Right lobe of liver (tissue), 4 donors: Measurements from ENCODE around the gene PRND.

Experiments
- POLR2A ChIP-seq: fragments of 450-650 bp; IDR thresholded peaks from one replicate; pipeline ENCODE4 v1.6.1; 2017; ENCODE audit warnings: antibody characterized with exemption, mild to moderate bottlenecking
- TF ChIP-seq, protein P1 (sequence below), 4 donors: fragments of 200-600 bp in 3 of 4; fragments of 450-650 bp in 1 of 4; IDR thresholded peaks; one replicate each; pipeline versions ENCODE4 v1.5.1 to v1.8.0; 2016 to 2022; ENCODE audit warnings: antibody characterized with exemption in 4 of 4, mild to moderate bottlenecking in 2 of 4
- donor health status: DM: no; HTN: no; CAD: no.
- donor health status: DM: no; HTN: no; CAD: no.
- donor health status: DM: no; HTN: yes; CAD: no.

DNA sequence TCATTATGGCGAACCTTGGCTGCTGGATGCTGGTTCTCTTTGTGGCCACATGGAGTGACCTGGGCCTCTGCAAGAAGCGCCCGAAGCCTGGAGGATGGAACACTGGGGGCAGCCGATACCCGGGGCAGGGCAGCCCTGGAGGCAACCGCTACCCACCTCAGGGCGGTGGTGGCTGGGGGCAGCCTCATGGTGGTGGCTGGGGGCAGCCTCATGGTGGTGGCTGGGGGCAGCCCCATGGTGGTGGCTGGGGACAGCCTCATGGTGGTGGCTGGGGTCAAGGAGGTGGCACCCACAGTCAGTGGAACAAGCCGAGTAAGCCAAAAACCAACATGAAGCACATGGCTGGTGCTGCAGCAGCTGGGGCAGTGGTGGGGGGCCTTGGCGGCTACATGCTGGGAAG, 22.5 kb upstream of the PRND start:
- TF ChIP-seq, protein P1, sequence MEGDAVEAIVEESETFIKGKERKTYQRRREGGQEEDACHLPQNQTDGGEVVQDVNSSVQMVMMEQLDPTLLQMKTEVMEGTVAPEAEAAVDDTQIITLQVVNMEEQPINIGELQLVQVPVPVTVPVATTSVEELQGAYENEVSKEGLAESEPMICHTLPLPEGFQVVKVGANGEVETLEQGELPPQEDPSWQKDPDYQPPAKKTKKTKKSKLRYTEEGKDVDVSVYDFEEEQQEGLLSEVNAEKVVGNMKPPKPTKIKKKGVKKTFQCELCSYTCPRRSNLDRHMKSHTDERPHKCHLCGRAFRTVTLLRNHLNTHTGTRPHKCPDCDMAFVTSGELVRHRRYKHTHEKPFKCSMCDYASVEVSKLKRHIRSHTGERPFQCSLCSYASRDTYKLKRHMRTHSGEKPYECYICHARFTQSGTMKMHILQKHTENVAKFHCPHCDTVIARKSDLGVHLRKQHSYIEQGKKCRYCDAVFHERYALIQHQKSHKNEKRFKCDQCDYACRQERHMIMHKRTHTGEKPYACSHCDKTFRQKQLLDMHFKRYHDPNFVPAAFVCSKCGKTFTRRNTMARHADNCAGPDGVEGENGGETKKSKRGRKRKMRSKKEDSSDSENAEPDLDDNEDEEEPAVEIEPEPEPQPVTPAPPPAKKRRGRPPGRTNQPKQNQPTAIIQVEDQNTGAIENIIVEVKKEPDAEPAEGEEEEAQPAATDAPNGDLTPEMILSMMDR (IDR thresholded peaks at IDR 0.05), result no peak
- no peak for TF ChIP-seq POLR2A
